Activated CD4-positive, alpha-beta memory T cell treated with anti-CD3 and anti-CD28 coated beads, Interleukin-2, amount 10 ng/mL, durations not matched to agents 7 days and 5 days (primary cell): Measurements from ENCODE around the gene TESK2. TPM values are rescaled to one million over a fixed set of nuclear protein-coding genes. Genes with fewer than 3 reads are reported as not detected.

Experiments used
- CTCF ChIA-PET: fragments of 350-600 bp; sonication (Branson Sonifier 250); formaldehyde crosslinking; loops from one replicate; lab custom pipeline; 2021; ENCODE audit warnings: antibody characterized with exemption, inconsistent platforms; lab: Charles Lee
- POLR2A ChIA-PET: fragments of 350-600 bp; sonication (Branson Sonifier 250); formaldehyde crosslinking; loops from one replicate; lab custom pipeline; 2021; ENCODE audit warnings: antibody characterized with exemption; lab: Charles Lee
- DNase-seq: peaks from one replicate; pipeline ENCODE4 v3.0.0-alpha.2; 2020
- H3K27ac Mint-ChIP-seq: one replicate; pipeline ENCODE4 v1.8.0; 2021; ENCODE audit warnings: mild to moderate bottlenecking, mixed read lengths
- H3K27me3 Mint-ChIP-seq: one replicate; pipeline ENCODE4 v1.8.0; 2021; ENCODE audit warnings: mixed read lengths
- H3K36me3 Mint-ChIP-seq: one replicate; pipeline ENCODE4 v1.8.0; 2021; ENCODE audit warnings: low read depth, mixed read lengths
- H3K4me1 Mint-ChIP-seq: one replicate; pipeline ENCODE4 v1.8.0; 2021; ENCODE audit warnings: mixed read lengths
- H3K4me3 Mint-ChIP-seq: one replicate; pipeline ENCODE4 v1.8.0; 2021; ENCODE audit warnings: mild to moderate bottlenecking, mixed read lengths
- H3K9me3 Mint-ChIP-seq: one replicate; pipeline ENCODE4 v1.8.0; 2021; ENCODE audit warnings: mixed read lengths
- total RNA-seq, 2 experiments: library from RNA; stranded (reverse); gene quantifications; one replicate each; pipeline ENCODE4 v1.2.3, GENCODE V29; 2021

The TESK2 gene
- total RNA-seq, 2 experiments from 2014 or later, result 3.7 to 4.3 TPM

DNA sequence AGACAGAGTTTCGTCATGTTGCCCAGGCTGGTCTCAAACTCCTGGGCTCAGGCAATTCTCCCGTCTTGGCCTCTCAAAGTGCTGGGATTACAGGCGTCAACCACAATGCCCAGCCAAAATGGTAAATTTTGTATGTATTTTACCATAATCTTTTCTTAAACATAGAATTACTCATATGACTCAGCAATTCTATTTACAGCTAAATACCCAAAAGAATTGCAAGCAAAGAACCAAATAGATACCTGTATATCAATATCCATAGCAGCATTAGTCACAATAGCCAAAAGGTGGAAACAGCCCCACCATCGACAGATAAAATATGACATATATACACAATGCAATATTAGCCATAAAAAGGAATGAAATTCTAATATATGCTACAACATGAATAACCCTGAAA lies 36.5 kb downstream of the TESK2 start:
- ChIA-PET CTCF (no interaction called here), POLR2A (no interaction called here)
- no peaks in the 10 kb centered on the region for H3K27me3 Mint-ChIP-seq
- H3K36me3 Mint-ChIP-seq, result no peaks in the 10 kb centered on the region
- no peaks in the 10 kb centered on the region for H3K9me3 Mint-ChIP-seq
- no peak overlapping the region for H3K4me3 Mint-ChIP-seq
- no peaks in the 10 kb centered on the region for H3K4me1 Mint-ChIP-seq
- no peak overlapping the region for H3K27ac Mint-ChIP-seq
- no peak for DNase-seq

DNA sequence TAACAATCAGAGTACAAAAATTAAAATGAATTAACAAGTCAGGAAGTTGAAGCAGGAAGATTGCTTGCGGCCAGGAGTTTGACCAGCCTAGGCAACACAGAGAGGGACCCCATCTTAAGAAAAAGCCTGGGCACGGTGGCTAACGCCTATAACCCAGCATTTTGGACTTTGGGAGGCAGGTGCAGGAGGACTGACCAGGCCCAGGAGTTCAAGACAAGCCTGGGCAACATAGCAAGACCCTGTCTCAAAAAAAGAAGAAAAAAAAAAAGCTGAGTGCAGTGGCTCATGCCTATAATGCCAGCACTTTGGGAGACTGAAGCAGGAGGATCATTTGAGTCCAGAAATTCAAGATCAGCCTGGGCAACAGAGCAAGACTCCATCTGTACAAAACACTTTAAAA lies 38.5 kb downstream of the TESK2 start:
- Mint-ChIP-seq H3K27ac (no peak overlapping the region), H3K36me3 (no peaks in the 10 kb centered on the region), H3K4me1 (no peaks in the 10 kb centered on the region), H3K4me3 (no peak overlapping the region), H3K27me3 (no peaks in the 10 kb centered on the region), H3K9me3 (no peaks in the 10 kb centered on the region)
- ChIA-PET POLR2A (no interaction called here), CTCF (no interaction called here)
- DNase-seq, result no peak

DNA sequence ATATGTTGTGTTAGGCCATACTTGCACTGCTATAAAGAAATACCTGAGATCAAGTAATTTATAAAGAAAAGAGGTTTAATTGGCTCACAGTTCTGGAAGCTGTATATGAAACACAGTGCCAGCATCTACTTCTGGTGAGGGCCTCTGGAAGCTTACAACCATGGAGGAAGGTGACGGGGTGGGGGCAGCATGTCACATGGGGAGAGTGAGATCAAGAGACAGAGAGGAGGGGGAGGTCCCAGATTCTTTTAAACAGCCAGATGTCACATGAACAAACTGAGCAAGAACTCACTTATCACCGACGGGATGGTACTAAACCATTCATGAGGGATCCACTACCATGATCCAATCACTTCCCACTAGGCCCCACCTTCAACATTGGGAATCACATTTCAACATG lies 42.6 kb downstream of the TESK2 start:
- DNase-seq, result no peak
- Mint-ChIP-seq H3K9me3 (no peaks in the 10 kb centered on the region), H3K4me3 (no peak overlapping the region), H3K27ac (no peak overlapping the region), H3K36me3 (no peaks in the 10 kb centered on the region), H3K4me1 (no peaks in the 10 kb centered on the region), H3K27me3 (no peaks in the 10 kb centered on the region)
- ChIA-PET POLR2A (no interaction called here), CTCF (no interaction called here)

DNA sequence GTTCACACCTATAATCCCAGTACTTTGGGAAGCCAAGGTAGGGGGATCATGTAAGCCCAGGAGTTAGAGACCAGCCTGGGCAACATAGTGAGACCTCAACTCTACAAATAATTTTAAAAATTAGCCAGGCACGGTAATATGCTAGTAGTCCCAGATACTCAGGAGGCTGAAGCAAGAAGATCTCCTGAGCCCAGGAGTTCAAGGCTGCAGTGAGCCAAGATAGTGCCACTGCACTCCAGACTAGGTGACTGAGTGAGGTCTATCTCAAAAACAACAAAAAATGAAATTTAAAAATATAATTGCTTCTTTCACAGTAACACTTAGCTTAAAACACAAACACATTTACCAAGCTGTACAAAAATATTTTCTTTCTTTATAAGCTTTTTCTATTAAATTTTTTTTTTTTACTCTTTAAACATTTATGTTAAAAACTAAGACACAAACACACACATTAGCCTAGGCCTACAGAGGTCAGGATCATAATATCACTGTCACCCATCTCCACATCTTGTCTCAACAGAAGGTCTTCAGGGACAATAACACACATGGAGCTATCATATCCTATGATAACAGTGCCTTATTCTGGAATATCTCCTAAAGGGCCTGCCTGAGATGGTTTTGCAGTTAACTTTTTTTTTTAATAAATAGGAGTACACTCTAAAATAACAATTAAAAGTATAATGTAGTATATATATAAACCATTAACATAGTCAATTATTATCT lies 43.9 kb downstream of the TESK2 start:
- H3K9me3 Mint-ChIP-seq, result no peaks in the 10 kb centered on the region
- DNase-seq, result no peak
- POLR2A ChIA-PET, result interaction anchor here (1.1 kb wide), 1 partner anchor 46 kb away, joined by 5 read pairs; no protein-coding TSS in a partner anchor
- no peaks in the 10 kb centered on the region for H3K27me3 Mint-ChIP-seq
- CTCF ChIA-PET, result no interaction called here
- H3K4me1 Mint-ChIP-seq, result no peaks in the 10 kb centered on the region
- no peaks in the 10 kb centered on the region for H3K36me3 Mint-ChIP-seq
- no peak overlapping the region for H3K27ac Mint-ChIP-seq
- no peak overlapping the region for H3K4me3 Mint-ChIP-seq

DNA sequence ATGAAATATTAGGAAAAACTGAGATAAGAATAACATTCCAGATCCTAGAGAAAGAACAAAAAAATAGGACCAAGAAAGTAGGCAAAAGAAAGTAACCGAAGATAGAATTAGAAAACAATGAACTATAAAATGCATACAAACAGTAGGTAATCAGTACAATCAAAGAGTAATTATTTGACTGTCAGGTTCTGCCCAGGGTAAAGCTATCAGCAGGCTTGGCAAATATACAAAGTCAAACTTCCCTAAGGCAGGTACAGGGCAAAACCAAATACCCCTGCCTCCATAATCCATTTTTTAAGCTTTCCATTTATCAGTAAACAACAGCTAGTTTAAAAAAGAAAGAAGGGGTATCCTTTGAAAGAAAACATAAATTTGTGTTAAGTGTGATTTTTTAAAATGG lies 44.4 kb downstream of the TESK2 start:
- no peak overlapping the region for H3K4me3 Mint-ChIP-seq
- CTCF ChIA-PET, result no interaction called here
- no peaks in the 10 kb centered on the region for H3K4me1 Mint-ChIP-seq
- H3K27ac Mint-ChIP-seq, result no peak overlapping the region
- no peaks in the 10 kb centered on the region for H3K36me3 Mint-ChIP-seq
- POLR2A ChIA-PET, result interaction anchor here (1.1 kb wide), 1 partner anchor 47 kb away, joined by 5 read pairs; no protein-coding TSS in a partner anchor
- H3K27me3 Mint-ChIP-seq, result no peaks in the 10 kb centered on the region
- DNase-seq, result no peak
- H3K9me3 Mint-ChIP-seq, result no peaks in the 10 kb centered on the region

DNA sequence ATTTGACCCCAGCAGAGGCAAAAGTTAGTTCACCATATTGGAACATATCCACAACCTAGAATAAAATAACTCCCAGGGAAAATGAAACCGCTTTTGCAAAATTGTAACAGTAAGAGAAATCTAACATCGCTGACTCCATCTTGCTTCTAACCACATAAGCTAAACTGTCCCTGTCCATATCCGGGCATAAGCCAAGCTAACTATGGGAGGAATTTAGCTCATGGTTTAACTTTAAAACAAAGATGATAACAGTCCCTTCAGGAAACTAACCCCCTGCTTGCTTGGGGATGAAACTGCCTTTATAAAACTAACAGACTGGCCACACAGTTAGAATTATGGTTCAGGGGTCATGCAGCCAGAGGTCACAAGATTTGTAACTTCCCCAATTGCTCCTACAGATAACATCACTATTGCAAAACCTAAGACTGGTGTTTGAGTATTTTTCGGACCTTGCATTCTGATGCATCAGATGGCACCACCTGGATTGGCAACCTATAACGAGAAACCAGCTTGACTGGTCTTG lies 46.3 kb downstream of the TESK2 start:
- ChIA-PET POLR2A (no interaction called here), CTCF (no interaction called here)
- Mint-ChIP-seq H3K27me3 (no peaks in the 10 kb centered on the region), H3K4me3 (no peak overlapping the region), H3K4me1 (no peaks in the 10 kb centered on the region), H3K36me3 (no peaks in the 10 kb centered on the region), H3K27ac (no peak overlapping the region), H3K9me3 (no peaks in the 10 kb centered on the region)
- DNase-seq, result no peak

DNA sequence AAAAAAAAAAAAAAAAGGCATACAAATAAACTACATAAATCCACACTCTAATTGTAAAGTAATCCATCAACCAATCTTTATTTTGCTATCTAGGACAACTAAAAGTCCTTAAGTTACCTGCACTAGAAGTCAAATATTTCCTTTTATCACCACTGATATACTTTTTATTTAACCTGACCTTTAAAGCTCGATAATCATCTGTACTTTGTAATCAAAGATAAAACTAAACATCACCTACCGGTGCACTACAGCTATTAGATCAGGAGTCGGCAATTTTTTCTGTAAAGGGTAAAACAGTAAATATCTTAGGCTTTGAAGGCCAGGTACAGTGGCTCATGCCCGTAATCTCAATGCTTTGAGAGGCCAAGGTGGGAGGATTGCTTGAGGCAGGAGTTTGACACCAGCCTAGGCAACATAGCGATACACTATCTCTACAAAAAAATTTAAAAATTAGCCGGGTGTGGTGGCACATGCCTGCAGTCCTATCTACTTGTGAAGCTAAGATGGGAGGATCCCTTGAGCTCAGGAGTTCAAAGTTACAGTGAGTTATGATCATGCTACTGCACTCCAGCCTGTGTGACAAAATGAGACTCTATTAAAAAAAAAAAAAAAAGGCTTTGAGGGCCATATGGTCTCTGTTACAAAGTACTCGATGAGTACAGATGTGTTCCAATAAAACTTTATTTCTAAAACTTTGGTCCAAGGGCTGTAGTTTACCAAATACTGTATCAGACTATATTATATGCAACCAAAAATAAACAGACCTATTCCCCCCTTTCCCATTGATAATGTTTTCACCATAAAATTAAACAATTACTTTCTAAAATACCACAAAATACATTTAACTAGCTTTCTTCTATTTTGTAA lies 47.1 kb downstream of the TESK2 start:
- no peaks in the 10 kb centered on the region for H3K9me3 Mint-ChIP-seq
- ChIA-PET POLR2A (no interaction called here), CTCF (interaction anchor here (1.2 kb wide), 1 partner anchor 49 kb away, joined by 3 read pairs; no protein-coding TSS in a partner anchor)
- no peaks in the 10 kb centered on the region for H3K27me3 Mint-ChIP-seq
- no peak overlapping the region for H3K4me3 Mint-ChIP-seq
- H3K4me1 Mint-ChIP-seq, result no peaks in the 10 kb centered on the region
- no peaks in the 10 kb centered on the region for H3K36me3 Mint-ChIP-seq
- H3K27ac Mint-ChIP-seq, result no peak overlapping the region
- no peak for DNase-seq

DNA sequence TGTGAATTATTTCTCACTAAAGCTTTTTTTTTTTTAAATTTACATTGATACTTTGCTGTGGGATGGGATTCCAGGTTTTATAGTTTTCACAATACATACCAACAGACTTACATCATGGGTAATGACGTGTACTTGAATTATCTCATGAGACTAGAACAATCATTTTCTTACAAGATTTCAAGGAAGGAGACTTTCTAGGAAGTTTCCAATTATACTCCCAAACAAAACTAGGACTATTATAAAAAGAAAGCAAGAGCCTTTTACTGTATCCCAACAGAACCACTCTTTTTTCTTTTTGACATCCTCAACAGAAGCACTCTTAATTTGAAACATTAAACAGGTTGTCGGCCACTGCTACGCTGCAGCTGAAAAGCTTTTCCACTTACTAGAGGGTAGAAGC lies 48.7 kb downstream of the TESK2 start:
- Mint-ChIP-seq H3K9me3 (no peaks in the 10 kb centered on the region), H3K27ac (no peak overlapping the region), H3K27me3 (no peaks in the 10 kb centered on the region), H3K4me1 (no peaks in the 10 kb centered on the region), H3K4me3 (no peak overlapping the region), H3K36me3 (no peaks in the 10 kb centered on the region)
- ChIA-PET CTCF (interaction anchor here (0.5 kb wide), 1 partner anchor 715 kb away, joined by 5 read pairs; no protein-coding TSS in a partner anchor), POLR2A (no interaction called here)
- no peak for DNase-seq

DNA sequence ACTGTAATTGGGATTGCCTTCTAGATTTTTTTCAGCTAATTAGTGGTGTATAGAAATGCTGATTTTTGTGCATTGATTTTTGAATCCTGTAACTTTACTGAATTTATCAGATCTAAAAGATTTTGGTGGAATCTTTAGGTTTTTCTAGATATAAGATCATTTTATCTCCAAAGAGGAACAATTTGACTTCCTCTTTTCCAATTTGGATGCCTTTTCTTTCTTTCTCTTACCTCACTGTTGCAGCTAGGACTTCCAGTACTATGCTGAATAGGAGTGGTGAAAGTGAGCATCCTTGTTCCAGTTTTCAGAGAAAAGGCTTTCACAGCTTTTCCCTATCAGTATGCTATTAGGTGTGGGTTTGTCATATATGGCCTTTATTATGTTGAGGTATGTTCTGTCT lies 53.6 kb downstream of the TESK2 start:
- Mint-ChIP-seq H3K27ac (no peak overlapping the region), H3K36me3 (no peaks in the 10 kb centered on the region), H3K4me3 (no peak overlapping the region), H3K9me3 (no peaks in the 10 kb centered on the region), H3K27me3 (no peaks in the 10 kb centered on the region), H3K4me1 (no peaks in the 10 kb centered on the region)
- DNase-seq, result no peak
- POLR2A ChIA-PET, result no interaction called here
- CTCF ChIA-PET, result no interaction called here

DNA sequence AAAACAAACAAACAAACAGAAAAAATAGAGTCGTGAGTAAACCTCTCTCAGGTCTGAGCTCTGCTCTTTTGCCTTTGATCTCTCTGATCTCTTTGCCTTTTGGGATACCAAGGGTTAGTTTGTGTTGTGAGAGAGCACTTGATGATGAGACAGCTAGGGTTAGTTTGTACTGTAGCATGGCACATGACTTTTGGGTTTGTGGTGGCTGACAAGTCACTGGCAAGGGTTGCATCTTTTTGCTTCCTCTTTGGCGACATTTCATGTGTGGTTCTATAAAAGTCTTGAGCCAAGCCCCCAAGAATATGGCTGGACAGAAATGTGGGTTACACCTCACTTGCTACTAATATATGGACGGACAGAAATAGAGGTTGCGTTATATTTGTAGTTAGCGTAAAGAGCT lies 60.5 kb downstream of the TESK2 start:
- Mint-ChIP-seq H3K27ac (no peak overlapping the region), H3K27me3 (no peaks in the 10 kb centered on the region), H3K4me3 (no peak overlapping the region), H3K9me3 (no peaks in the 10 kb centered on the region), H3K4me1 (no peaks in the 10 kb centered on the region), H3K36me3 (no peaks in the 10 kb centered on the region)
- CTCF ChIA-PET, result no interaction called here
- no peak for DNase-seq
- POLR2A ChIA-PET, result no interaction called here

DNA sequence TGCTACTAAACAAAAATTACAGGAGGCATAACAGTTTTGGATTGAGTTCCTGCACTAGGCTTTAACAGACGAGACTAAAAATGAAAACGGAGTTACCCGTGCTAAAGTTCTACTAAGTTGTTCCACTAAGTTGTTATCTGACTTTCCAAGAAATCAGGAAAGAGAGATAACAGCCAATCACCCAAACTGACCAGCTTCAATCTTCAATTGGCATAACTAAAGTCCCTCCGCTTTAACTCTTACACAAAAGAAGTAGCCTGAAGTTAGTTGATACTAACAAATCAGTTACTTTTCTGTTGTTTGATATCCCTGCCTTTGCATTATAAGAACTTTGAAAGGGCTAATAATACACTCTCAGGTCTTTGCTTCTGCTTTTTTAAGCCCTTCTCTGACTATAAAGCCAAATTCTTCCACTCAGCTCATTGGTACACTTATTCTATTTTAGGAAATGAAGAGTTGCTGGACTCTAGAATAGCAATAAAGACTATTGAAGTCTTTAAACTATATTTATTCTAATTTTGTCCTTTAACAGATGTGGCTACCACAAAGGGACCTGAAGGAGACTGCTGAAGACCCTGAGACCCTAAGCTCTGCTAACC lies 61.3 kb downstream of the TESK2 start:
- CTCF ChIA-PET, result no interaction called here

DNA sequence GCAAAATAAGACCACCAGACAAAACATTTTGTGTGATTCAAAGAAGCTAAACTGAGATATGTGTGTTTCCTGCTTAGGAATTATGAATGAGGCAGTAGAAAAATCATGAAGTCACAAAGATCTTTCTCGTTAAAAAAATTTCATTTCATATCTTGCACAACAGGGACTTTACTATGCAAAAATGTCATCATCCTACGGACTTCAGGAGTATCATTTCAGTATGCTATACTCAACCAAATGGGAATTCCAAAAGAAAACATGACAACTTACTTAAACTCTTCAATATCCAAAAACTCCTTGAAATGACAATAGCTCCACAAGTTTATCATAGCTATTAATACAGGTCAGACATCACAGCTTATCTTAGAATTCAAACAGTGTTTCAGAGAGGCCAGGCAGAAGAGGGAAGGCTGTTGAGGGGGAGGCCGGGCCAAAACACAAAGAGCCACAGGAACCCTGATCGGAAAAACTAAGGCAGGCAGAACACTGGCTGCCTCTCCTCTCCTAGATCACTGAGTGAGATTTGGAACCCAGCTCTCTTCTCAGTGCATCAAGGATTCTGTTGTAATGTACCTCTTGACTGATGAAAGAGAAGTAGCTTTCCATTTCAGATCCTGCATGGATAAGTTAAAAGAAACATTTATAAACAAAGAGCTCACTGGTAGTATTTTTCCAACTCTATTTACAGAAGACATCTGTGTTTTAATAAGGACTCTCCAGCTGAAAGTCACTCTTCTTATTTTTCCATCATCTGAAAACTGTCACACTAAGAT lies 66.9 kb downstream of the TESK2 start:
- POLR2A ChIA-PET, result interaction anchor here (0.6 to 0.7 kb wide), 2 partner anchors 118 to 232 kb away, joined by 3 read pairs; no protein-coding TSS in a partner anchor
- Mint-ChIP-seq H3K36me3 (peaks cover 3% of the 10 kb centered on the region), H3K4me1 (no peaks in the 10 kb centered on the region), H3K27ac (no peak overlapping the region), H3K4me3 (no peak overlapping the region), H3K27me3 (no peaks in the 10 kb centered on the region), H3K9me3 (peaks cover 4% of the 10 kb centered on the region)
- no peak for DNase-seq
- CTCF ChIA-PET, result interaction anchor here (0.7 kb wide), 1 partner anchor 48 kb away, joined by 7 read pairs; no protein-coding TSS in a partner anchor

More for the DNA sequence above, 61.3 kb downstream of the TESK2 start:
- Mint-ChIP-seq H3K36me3 (no peaks in the 10 kb centered on the region), H3K27ac (no peak overlapping the region), H3K9me3 (no peaks in the 10 kb centered on the region), H3K4me3 (no peak overlapping the region), H3K27me3 (no peaks in the 10 kb centered on the region), H3K4me1 (no peaks in the 10 kb centered on the region)
- no peak for DNase-seq
- POLR2A ChIA-PET, result interaction anchor here (0.6 kb wide), 1 partner anchor 24 kb away, joined by 3 read pairs; no protein-coding TSS in a partner anchor
